HUES48 (cell line): ENCODE results near the gene STARD10.
"Not testable (repeated sequence)": the region's sequence is repeated elsewhere in the genome, so short reads cannot be mapped to it uniquely, and the experiment has no call there.

Source experiments
- H3K27ac ChIP-seq: one replicate; pipeline ENCODE4 v1.7.0; 2013; ENCODE audit warnings: low read depth, low read length, inconsistent platforms
- H3K27me3 ChIP-seq: 2 replicates; pipeline ENCODE4 v1.6.1; 2013; ENCODE audit warnings: mild to moderate bottlenecking, low read length; ENCODE audit not compliant: control insufficient read depth, insufficient read depth
- H3K36me3 ChIP-seq: 2 replicates; pipeline ENCODE4 v1.6.1; 2013; ENCODE audit warnings: low read length; ENCODE audit not compliant: control insufficient read depth, insufficient read depth
- H3K4me1 ChIP-seq: 2 replicates; pipeline ENCODE4 v1.6.1; 2013; ENCODE audit warnings: mild to moderate bottlenecking, low read length; ENCODE audit not compliant: control insufficient read depth, insufficient read depth
- H3K4me3 ChIP-seq: 2 replicates; pipeline ENCODE4 v1.5.1; 2013; ENCODE audit warnings: mild to moderate bottlenecking, low read depth, low read length
- H3K9ac ChIP-seq: 2 replicates; pipeline ENCODE4 v1.6.1; 2013; ENCODE audit warnings: mild to moderate bottlenecking, low read depth, low read length, moderate library complexity
- H3K9me3 ChIP-seq: 2 replicates; pipeline ENCODE4 v1.6.1; 2013; ENCODE audit warnings: low read length; ENCODE audit not compliant: control insufficient read depth, insufficient read depth

STARD10 gene

GRCh38 chr11:72807021-72807693 lies 13.3 kb upstream of the STARD10 start:
- no peaks in the 10 kb centered on the region for H3K9me3 ChIP-seq
- H3K27me3 ChIP-seq: no peaks in the 10 kb centered on the region
- H3K36me3 ChIP-seq: peaks cover 4% of the 10 kb centered on the region; the same call in 1 of the 2 replicates
- no peaks in the 10 kb centered on the region for H3K4me1 ChIP-seq
- H3K27ac ChIP-seq: no peak overlapping the region
- no peak overlapping the region for H3K9ac ChIP-seq
- H3K4me3 ChIP-seq: no peak overlapping the region

GRCh38 chr11:72806378-72806777 lies 12.5 kb upstream of the STARD10 start:
- H3K4me3 ChIP-seq, H3K27me3 ChIP-seq, H3K9ac ChIP-seq, H3K4me1 ChIP-seq, H3K27ac ChIP-seq, H3K36me3 ChIP-seq, H3K9me3 ChIP-seq: not testable (repeated sequence)

- Histone ChIP-seq H3K27ac (no peak overlapping the region), H3K36me3 (peaks cover 4% of the 10 kb centered on the region; the same call in 1 of the 2 replicates), H3K27me3 (no peaks in the 10 kb centered on the region), H3K9ac (no peak overlapping the region), H3K4me3 (no peak overlapping the region), H3K9me3 (no peaks in the 10 kb centered on the region), H3K4me1 (no peaks in the 10 kb centered on the region)
Measured at GRCh38 chr11:72805216-72805615, 11.4 kb upstream of the STARD10 start.

- no peak overlapping the region for H3K9ac ChIP-seq
- H3K4me3 ChIP-seq: no peak overlapping the region
- H3K27ac ChIP-seq: no peak overlapping the region
- H3K27me3 ChIP-seq: no peaks in the 10 kb centered on the region
- no peaks in the 10 kb centered on the region for H3K36me3 ChIP-seq
- peaks cover 10% of the 10 kb centered on the region; the same call in 1 of the 2 replicates for H3K4me1 ChIP-seq
- H3K9me3 ChIP-seq: no peaks in the 10 kb centered on the region
Measured at GRCh38 chr11:72802822-72803221, 9.0 kb upstream of the STARD10 start.

GRCh38 chr11:72799441-72799840 lies 5.6 kb upstream of the STARD10 start:
- no peak overlapping the region for H3K9ac ChIP-seq
- peaks cover 11% of the 10 kb centered on the region; the same call in 1 of the 2 replicates for H3K4me1 ChIP-seq

GRCh38 chr11:72798361-72798760 lies 4.5 kb upstream of the STARD10 start:
- Histone ChIP-seq H3K36me3 (no peaks in the 10 kb centered on the region), H3K9me3 (no peaks in the 10 kb centered on the region), H3K27ac (peak overlapping the region; percentile 66), H3K4me3 (no peak overlapping the region), H3K4me1 (peaks cover 12% of the 10 kb centered on the region), H3K9ac (no peak overlapping the region), H3K27me3 (no peaks in the 10 kb centered on the region)

More at GRCh38 chr11:72799441-72799840, 5.6 kb upstream of the STARD10 start:
- Histone ChIP-seq H3K9me3 (no peaks in the 10 kb centered on the region), H3K4me3 (no peak overlapping the region), H3K27me3 (no peaks in the 10 kb centered on the region), H3K27ac (no peak overlapping the region), H3K36me3 (no peaks in the 10 kb centered on the region)

GRCh38 chr11:72793076-72793424 lies 797 bp downstream of the STARD10 start:
- H3K4me1 ChIP-seq: peaks cover 11% of the 10 kb centered on the region
- H3K9me3 ChIP-seq: no peaks in the 10 kb centered on the region
- no peaks in the 10 kb centered on the region for H3K36me3 ChIP-seq
- no peak overlapping the region for H3K9ac ChIP-seq
- peak overlapping the region; percentile 88 for H3K27ac ChIP-seq
- no peaks in the 10 kb centered on the region for H3K27me3 ChIP-seq
- peak overlapping the region; percentile 85 for H3K4me3 ChIP-seq

- no peak overlapping the region for H3K9ac ChIP-seq
- no peaks in the 10 kb centered on the region for H3K9me3 ChIP-seq
- H3K27ac ChIP-seq: no peak overlapping the region
- H3K36me3 ChIP-seq: no peaks in the 10 kb centered on the region
- H3K4me3 ChIP-seq: no peak overlapping the region
- H3K27me3 ChIP-seq: no peaks in the 10 kb centered on the region
- H3K4me1 ChIP-seq: peaks cover 8% of the 10 kb centered on the region
Measured at GRCh38 chr11:72792437-72793021, 1.3 kb downstream of the STARD10 start.

- H3K4me3 ChIP-seq, H3K36me3 ChIP-seq, H3K27ac ChIP-seq, H3K27me3 ChIP-seq, H3K9me3 ChIP-seq, H3K9ac ChIP-seq: not testable (repeated sequence)
- peaks cover 12% of the 10 kb centered on the region for H3K4me1 ChIP-seq
Measured at GRCh38 chr11:72791228-72791627, 2.6 kb downstream of the STARD10 start.

GRCh38 chr11:72789493-72790131 lies 4.2 kb downstream of the STARD10 start:
- H3K27ac ChIP-seq: no peak overlapping the region
- H3K27me3 ChIP-seq: no peaks in the 10 kb centered on the region
- H3K4me3 ChIP-seq: no peak overlapping the region
- H3K9me3 ChIP-seq: no peaks in the 10 kb centered on the region
- H3K9ac ChIP-seq: no peak overlapping the region
- H3K4me1 ChIP-seq: peaks cover 12% of the 10 kb centered on the region
- H3K36me3 ChIP-seq: no peaks in the 10 kb centered on the region

- H3K4me1 ChIP-seq: peaks cover 10% of the 10 kb centered on the region
- H3K9me3 ChIP-seq: no peaks in the 10 kb centered on the region
- H3K27me3 ChIP-seq: no peaks in the 10 kb centered on the region
- no peak overlapping the region for H3K27ac ChIP-seq
- H3K4me3 ChIP-seq: no peak overlapping the region
- H3K9ac ChIP-seq: no peak overlapping the region
- H3K36me3 ChIP-seq: no peaks in the 10 kb centered on the region
Measured at GRCh38 chr11:72788241-72788640, 5.6 kb downstream of the STARD10 start.
